K562 (cell line): ENCODE measurements around the gene ZFAND3. TPM values are rescaled to one million over a fixed set of nuclear protein-coding genes. Genes with fewer than 3 reads are reported as not detected.

Experiments used
- ATAC-seq: fragments of 200-7000 bp; cut with Tn5 transposase; 3 replicates; pipeline ENCODE4 v1.9.1; 2020; ENCODE audit warnings: moderate library complexity
- BruUV-seq: library from RNA; stranded (reverse); fragments of 400-500 nt; replicated peaks from 2 replicates; lab custom pipeline; 2021; lab: Mats Ljungman, UMichigan
- CTCF ChIA-PET: fragments of 300-600 bp; formaldehyde crosslinking; extraction: SDS; loops from one replicate; lab custom pipeline; 2021; ENCODE audit warnings: low intra/inter-chr PET ratio; lab: Yijun Ruan, JAX
- POLR2A ChIA-PET: fragments of 300-600, 350-650 bp; sonication (Branson Sonifier 250); formaldehyde crosslinking; extraction: SDS; loops from one replicate; lab custom pipeline; 2021; ENCODE audit warnings: antibody characterized with exemption, inconsistent platforms; lab: Yijun Ruan, JAX
- DNase-seq, 4 experiments: peaks; one replicate each; pipeline versions ENCODE4 v3.0.0 to v3.0.0-alpha.2; 2011 to 2018; ENCODE audit warnings: low spot score in 3 of 4, mixed read lengths in 3 of 4; ENCODE audit errors: extremely low read depth in 1 of 4
- FAIRE-seq: peaks from 2 replicates; lab custom pipeline; 2011; peaks lifted over from hg19 to GRCh38; lab: Jason Lieb, UNC
- H2AFZ ChIP-seq: 2 replicates; pipeline ENCODE4 v1.6.0; 2011; ENCODE audit warnings: low read depth, low read length, control low read depth, inconsistent platforms
- H3K27ac ChIP-seq: fragments of 200-600 bp; 3 replicates; pipeline ENCODE4 v1.8.0; 2011; ENCODE audit warnings: low read depth, mild to moderate bottlenecking, control low read depth, inconsistent platforms, low read length, moderate library complexity, mixed read lengths; ENCODE audit errors: extremely low read depth
- H3K27me3 ChIP-seq, 2 experiments: fragments of 300-600 bp in 1 of 2; 2 replicates in 1 of 2; 3 replicates in 1 of 2; pipeline versions ENCODE4 v1.6.0 to v1.8.0; 2011; ENCODE audit warnings: inconsistent platforms in 2 of 2, low read length in 2 of 2, mild to moderate bottlenecking in 1 of 2, mixed read lengths in 1 of 2, moderate library complexity in 1 of 2; ENCODE audit not compliant: control insufficient read depth in 2 of 2, insufficient read depth in 2 of 2
- H3K36me3 ChIP-seq: fragments of 300-600 bp; 3 replicates; pipeline ENCODE4 v1.8.0; 2011; ENCODE audit warnings: mild to moderate bottlenecking, low read length, inconsistent platforms; ENCODE audit not compliant: control insufficient read depth, insufficient read depth
- H3K4me1 ChIP-seq, 2 experiments: fragments of 200-600 bp in 1 of 2; replicated peaks in 1 of 2; 2 replicates in 1 of 2; 3 replicates in 1 of 2; pipeline versions ENCODE4 v1.5.1 to v1.8.0; 2011; ENCODE audit warnings: inconsistent platforms in 2 of 2, low read length in 2 of 2, mild to moderate bottlenecking in 1 of 2, mixed read lengths in 1 of 2, moderate library complexity in 1 of 2; ENCODE audit not compliant: control insufficient read depth in 2 of 2, insufficient read depth in 2 of 2
- H3K4me2 ChIP-seq: 2 replicates; pipeline ENCODE4 v1.6.1; 2011; ENCODE audit warnings: low read length, control low read depth, inconsistent platforms, mixed read lengths; ENCODE audit not compliant: insufficient read depth
- H3K4me3 ChIP-seq: fragments of 200-600 bp; sonication (generic), shearing (Covaris generic); 2 replicates; pipeline ENCODE4 v1.5.1; 2016; ENCODE audit warnings: control low read depth, inconsistent platforms
- H3K79me2 ChIP-seq: fragments of 200-600 bp; 3 replicates; pipeline ENCODE4 v1.8.0; 2011; ENCODE audit warnings: low read length, inconsistent platforms; ENCODE audit not compliant: control insufficient read depth, insufficient read depth
- H3K9ac ChIP-seq, 2 experiments: 2 replicates each; pipeline versions ENCODE4 v1.6.0 to v1.6.1; 2011; ENCODE audit warnings: low read depth in 2 of 2, low read length in 2 of 2, control low read depth in 1 of 2, inconsistent platforms in 1 of 2, mild to moderate bottlenecking in 1 of 2, mixed read lengths in 1 of 2; ENCODE audit not compliant: insufficient read depth in 1 of 2
- H3K9me1 ChIP-seq: one replicate; pipeline ENCODE4 v1.6.0; 2011; ENCODE audit warnings: inconsistent platforms, mild to moderate bottlenecking, low read length, moderate library complexity; ENCODE audit not compliant: control insufficient read depth, insufficient read depth
- H3K9me3 ChIP-seq: replicated peaks from 2 replicates; pipeline ENCODE4 v1.5.1; 2011; ENCODE audit warnings: low read depth, low read length, inconsistent platforms; ENCODE audit not compliant: control insufficient read depth, insufficient read depth
- H4K20me1 ChIP-seq: replicated peaks from 2 replicates; pipeline ENCODE4 v1.6.1; 2011; ENCODE audit warnings: low read length, inconsistent platforms, mixed read lengths; ENCODE audit not compliant: control insufficient read depth, insufficient read depth
- MAFK ChIP-seq: IDR thresholded peaks from 2 replicates; pipeline ENCODE4 v1.6.1; 2011; ENCODE audit warnings: low read length, improper control_type of control experiment
- RBM39 ChIP-seq: fragments of 200-400 bp; formaldehyde crosslinking; optimal IDR thresholded peaks from 2 replicates; pipeline ENCODE3; 2018; ENCODE audit warnings: low read depth, low read length
- SRSF3 ChIP-seq: fragments of 200-400 bp; formaldehyde crosslinking; IDR thresholded peaks from 2 replicates; pipeline ENCODE4 v1.6.1; 2016; ENCODE audit warnings: mild to moderate bottlenecking, low read length, moderate library complexity; ENCODE audit not compliant: insufficient read depth
- ZNF175 ChIP-seq: fragments of 200-800 bp; sonication (Bioruptor generic); IDR thresholded peaks from 2 replicates; pipeline ENCODE4 v1.6.1; 2016; ENCODE audit warnings: low read depth, mild to moderate bottlenecking, missing genetic modification characterization, missing compliant biosample characterization
- ZNF740 ChIP-seq, 3 experiments: fragments of 200-800 bp in 1 of 3; sonication (Bioruptor generic) in 1 of 3; sonication (generic) in 1 of 3; formaldehyde crosslinking in 1 of 3; IDR thresholded peaks; 2 replicates each; pipeline versions ENCODE4 v1.6.1 to v1.8.0; 2016 to 2022; ENCODE audit warnings: mild to moderate bottlenecking in 2 of 3, missing compliant biosample characterization in 2 of 3, missing genetic modification characterization in 2 of 3, missing genetic modification reagents in 1 of 3
- WGBS: fragments of 100-300 bp; shearing (Covaris generic); methylation state at CpG from one replicate; pipeline ENCODE4 v1.1.6; 2016; ENCODE audit warnings: low coverage, mixed read lengths; ENCODE audit not compliant: insufficient coverage; ENCODE audit errors: missing lambda C conversion rate; 5-methylcytosine and 5-hydroxymethylcytosine counted together
- in situ Hi-C: fragments of 300-500 bp; cut with MboI; formaldehyde crosslinking; loops from 4 replicates; pipeline ENCODE4 v1.15.0; 2018; ENCODE audit warnings: inconsistent platforms, mixed read lengths
- intact Hi-C: fragments of 100-400 bp; cut with micrococcal nuclease; formaldehyde crosslinking; loops from 2 replicates; pipeline ENCODE4 v1.14.2; 2022
- polyA plus RNA-seq, 8 experiments: library from polyadenylated mRNA; depleted of rRNA in 4 of 8; stranded (reverse) in 5 of 8; unstranded in 3 of 8; fragments of >200 nt; fragmentation: Nextera tagmentation in 2 of 8; fragmentation: Illumina TruSeq in 1 of 8; extraction: Ambion mirVana in 2 of 8; extraction: Trizol in 1 of 8; gene quantifications; 2 replicates each; pipeline versions ENCODE4 v1.2.1 to v1.2.3, GENCODE V29; 2011 to 2014; ENCODE audit warnings: inconsistent platforms in 1 of 8, missing spikeins in 1 of 8
- total RNA-seq, 7 experiments: library from RNA; depleted of rRNA in 6 of 7; stranded (reverse); fragments of >200 nt in 6 of 7; fragmentation: Illumina TruSeq in 2 of 7; extraction: Trizol in 2 of 7; gene quantifications; 2 replicates each; pipeline versions ENCODE4 v1.2.1 to v1.2.3, GENCODE V29; 2011 to 2021; ENCODE audit warnings: low replicate concordance in 1 of 7

Gene ZFAND3
- total and polyA plus RNA-seq, 9 of the 15 experiments (the other 6 are each of a cell fraction or from before 2014, with no cell fraction given) = 0.81 to 26.6 (median 11.8) TPM

GRCh38 chr6:37794825-37795224 is 24.7 kb upstream of the ZFAND3 start:
- H3K36me3 ChIP-seq = no peaks in the 10 kb centered on the region
- POLR2A ChIA-PET = interaction anchor here (0.6 kb wide), 1 partner anchor 24 kb away, joined by 3 read pairs; no protein-coding TSS in a partner anchor
- no TSS peak for BruUV-seq
- no peak for TF ChIP-seq RBM39
- TF ChIP-seq ZNF740 (CRISPR knock-in tag; IDR thresholded peaks at IDR 0.05) = no peak
- no peak for TF ChIP-seq ZNF740 (tag; IDR thresholded peaks at IDR 0.05)
- no peak for TF ChIP-seq ZNF175 (CRISPR knock-in tag)
- no peak for TF ChIP-seq MAFK
- no peak for TF ChIP-seq SRSF3
- TF ChIP-seq, all 486 proteins: peak for 0
- Histone ChIP-seq H3K9me3 (no peaks in the 10 kb centered on the region), H4K20me1 (0 out of 2 replicates have a peak, but pooled peaks cover 3% of the 10 kb centered on the region), H3K4me2 (no peak overlapping the region), H2AFZ (no peak overlapping the region), H3K4me1 (peaks cover 9 to 10% of the 10 kb centered on the region in 2 experiments; a peak in 4 of 5 replicates), H3K27ac (no peak overlapping the region), H3K79me2 (no peaks in the 10 kb centered on the region), H3K27me3 (peaks cover 11 to 16% of the 10 kb centered on the region in 2 experiments; a peak in 4 of 5 replicates), H3K9me1 (no peaks in the 10 kb centered on the region), H3K4me3 (no peak overlapping the region), H3K9ac (no peak overlapping the region)
- intact Hi-C loops = loop anchor here (5.0 kb wide), 1 partner anchor 83 kb away; no protein-coding TSS in a partner anchor
- CTCF ChIA-PET = no interaction called here
- FAIRE-seq = no peak
- ATAC-seq = no peak
- WGBS = 0% methylated on average over 1 of the region's 1 CpG
- in situ Hi-C loops = loop anchor here (10.0 kb wide), 1 partner anchor 220 kb away; no protein-coding TSS in a partner anchor
- no peak for DNase-seq
